Liver (tissue), 3 donors: ENCODE measurements around the gene HTR6.

Experiments
- ATF3 ChIP-seq: IDR thresholded peaks from 2 replicates; pipeline ENCODE4 v1.6.1; 2016; ENCODE audit warnings: antibody characterized with exemption
- CTCF ChIP-seq: fragments of 150-350 bp; IDR thresholded peaks from 2 replicates; pipeline ENCODE4 v1.5.1; 2017; ENCODE audit warnings: improper control_type of control experiment, low read depth, low read length; ENCODE audit not compliant: missing input control
- JUND ChIP-seq, 2 donors: IDR thresholded peaks; 2 replicates each; pipeline ENCODE4 v1.6.1; 2016; ENCODE audit warnings: antibody characterized with exemption in 2 of 2
- MAX ChIP-seq: IDR thresholded peaks from 2 replicates; pipeline ENCODE4 v1.6.1; 2016; ENCODE audit warnings: antibody characterized with exemption
- RAD21 ChIP-seq, 2 donors: IDR thresholded peaks; 2 replicates each; pipeline ENCODE4 v1.6.1; 2016; ENCODE audit warnings: antibody characterized with exemption in 2 of 2, mild to moderate bottlenecking in 2 of 2
- RXRA ChIP-seq, 2 donors: IDR thresholded peaks; 2 replicates each; pipeline ENCODE4 v1.6.1; 2017 to 2018; ENCODE audit warnings: antibody characterized with exemption in 2 of 2, mild to moderate bottlenecking in 1 of 2
- YY1 ChIP-seq: IDR thresholded peaks from 2 replicates; pipeline ENCODE4 v1.6.1; 2016; ENCODE audit warnings: antibody characterized with exemption, mild to moderate bottlenecking
- donor health status: healthy.
- donor health status: healthy.

GRCh38 chr1:19683351-19683750, 18.7 kb downstream of the HTR6 start:
- TF ChIP-seq CTCF, result no peak
- TF ChIP-seq JUND (IDR thresholded peaks at IDR 0.05), result no peak
- no peak for TF ChIP-seq YY1
- no peak for TF ChIP-seq RAD21 (IDR thresholded peaks at IDR 0.05)
- TF ChIP-seq MAX, result no peak
- no peak for TF ChIP-seq ATF3
- no peak for TF ChIP-seq RXRA (IDR thresholded peaks at IDR 0.05)
